ENCODE data around the gene UNC79.

Gene UNC79

DNA sequence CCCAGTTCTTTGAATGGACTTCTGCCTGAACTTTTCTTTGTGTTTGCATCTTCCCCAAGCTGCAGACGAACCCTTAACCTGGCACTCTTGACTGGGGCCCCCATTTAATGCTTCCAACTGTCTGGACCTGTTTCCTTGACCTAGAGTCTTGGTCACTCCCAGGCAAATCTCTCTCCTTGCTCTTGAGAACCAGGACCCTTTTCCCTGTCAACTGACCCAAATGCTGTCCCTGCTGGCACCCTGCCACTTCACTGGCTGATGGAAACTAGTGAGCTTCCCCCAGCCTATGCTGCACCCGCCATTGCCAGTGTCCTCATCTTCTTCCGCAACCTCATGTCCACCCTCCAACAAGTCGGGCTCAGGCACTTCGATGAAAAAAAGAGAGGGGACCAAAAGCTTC lies 278.1 kb downstream of the UNC79 start:
- no peak overlapping the region for H3K27ac Mint-ChIP-seq (ENCODE audit: low read depth)
- no peak overlapping the region for H3K4me3 Mint-ChIP-seq
- no peaks in the 10 kb centered on the region for H3K9me3 Mint-ChIP-seq
- no peaks in the 10 kb centered on the region for H3K36me3 Mint-ChIP-seq (ENCODE audit: insufficient read depth)
- peaks cover 28% of the 10 kb centered on the region for H3K27me3 Mint-ChIP-seq
- ATAC-seq (replicated peaks; ENCODE audit: extremely low read depth, poor library complexity, severe bottlenecking), result no peak
- DNase-seq (ENCODE audit: low spot score in 2 of 2), result no peak
- no peaks in the 10 kb centered on the region for H3K4me1 Mint-ChIP-seq

DNA sequence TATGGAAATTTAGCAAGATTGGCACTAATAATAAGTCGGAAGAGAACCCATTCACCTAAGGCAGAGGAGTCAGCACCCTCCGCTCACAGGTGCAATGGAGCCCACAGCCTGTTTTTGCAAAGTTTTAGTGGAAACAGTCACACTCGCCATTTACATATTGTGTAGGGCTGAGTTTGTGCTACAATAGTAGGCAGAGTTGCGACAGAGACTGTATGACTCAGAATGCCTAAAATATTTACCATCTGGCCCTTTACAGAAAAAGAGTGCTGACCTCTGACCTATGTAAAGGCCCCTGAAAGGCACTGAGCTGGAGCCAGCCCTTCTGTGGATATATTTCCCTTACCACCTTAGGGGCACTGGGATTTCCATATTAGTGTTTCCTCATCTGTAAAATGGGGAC lies 278.5 kb downstream of the UNC79 start:
- Mint-ChIP-seq H3K27ac (ENCODE audit: low read depth) (no peak overlapping the region), H3K4me1 (no peaks in the 10 kb centered on the region), H3K4me3 (no peak overlapping the region), H3K9me3 (no peaks in the 10 kb centered on the region), H3K36me3 (ENCODE audit: insufficient read depth) (no peaks in the 10 kb centered on the region), H3K27me3 (peaks cover 25% of the 10 kb centered on the region)
- no peak for DNase-seq (ENCODE audit: low spot score in 2 of 2)
- no peak for ATAC-seq (replicated peaks; ENCODE audit: extremely low read depth, poor library complexity, severe bottlenecking)

DNA sequence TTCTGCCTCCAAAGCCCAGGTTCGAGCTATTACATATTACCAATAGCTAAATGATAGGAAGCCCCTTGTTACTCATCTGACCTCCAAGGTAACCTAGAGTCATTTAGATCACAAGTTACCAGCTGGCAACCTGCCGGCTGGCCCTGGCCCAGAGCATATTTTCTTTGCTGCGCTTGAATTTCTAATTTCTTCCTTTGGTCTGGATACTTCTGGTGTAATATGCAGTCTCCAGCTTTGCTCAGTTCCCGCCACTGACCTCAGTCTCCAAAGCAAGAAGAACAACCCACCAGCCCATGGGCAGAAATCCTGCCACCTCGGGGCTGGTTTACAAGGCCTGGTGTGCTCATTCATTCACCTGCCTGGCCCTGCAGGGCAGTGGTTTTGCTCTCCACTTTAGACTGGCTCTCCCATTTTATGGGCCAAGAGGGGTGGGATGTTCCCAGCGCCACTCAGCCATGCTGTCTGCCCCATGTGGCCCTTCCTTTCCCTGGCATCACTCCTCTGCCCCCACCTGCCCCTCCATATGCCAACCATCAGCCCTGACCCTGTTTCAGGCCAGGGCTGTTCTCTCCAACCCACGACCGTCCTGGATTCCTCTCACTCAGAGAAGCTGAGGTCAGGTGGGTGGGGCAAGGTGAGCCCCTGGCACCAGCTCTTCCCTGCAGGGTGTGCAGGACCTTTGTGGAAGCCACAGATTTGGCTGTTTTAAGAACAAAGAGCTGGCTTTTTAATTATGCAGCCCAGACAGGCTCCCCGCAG lies 281.5 kb downstream of the UNC79 start:
- no peak for ATAC-seq (replicated peaks; ENCODE audit: extremely low read depth, poor library complexity, severe bottlenecking)
- Mint-ChIP-seq H3K4me1 (no peaks in the 10 kb centered on the region), H3K36me3 (ENCODE audit: insufficient read depth) (no peaks in the 10 kb centered on the region), H3K9me3 (no peaks in the 10 kb centered on the region), H3K27me3 (peaks cover 22% of the 10 kb centered on the region), H3K27ac (ENCODE audit: low read depth) (no peak overlapping the region), H3K4me3 (no peak overlapping the region)
- no peak for DNase-seq (ENCODE audit: low spot score in 2 of 2)

DNA sequence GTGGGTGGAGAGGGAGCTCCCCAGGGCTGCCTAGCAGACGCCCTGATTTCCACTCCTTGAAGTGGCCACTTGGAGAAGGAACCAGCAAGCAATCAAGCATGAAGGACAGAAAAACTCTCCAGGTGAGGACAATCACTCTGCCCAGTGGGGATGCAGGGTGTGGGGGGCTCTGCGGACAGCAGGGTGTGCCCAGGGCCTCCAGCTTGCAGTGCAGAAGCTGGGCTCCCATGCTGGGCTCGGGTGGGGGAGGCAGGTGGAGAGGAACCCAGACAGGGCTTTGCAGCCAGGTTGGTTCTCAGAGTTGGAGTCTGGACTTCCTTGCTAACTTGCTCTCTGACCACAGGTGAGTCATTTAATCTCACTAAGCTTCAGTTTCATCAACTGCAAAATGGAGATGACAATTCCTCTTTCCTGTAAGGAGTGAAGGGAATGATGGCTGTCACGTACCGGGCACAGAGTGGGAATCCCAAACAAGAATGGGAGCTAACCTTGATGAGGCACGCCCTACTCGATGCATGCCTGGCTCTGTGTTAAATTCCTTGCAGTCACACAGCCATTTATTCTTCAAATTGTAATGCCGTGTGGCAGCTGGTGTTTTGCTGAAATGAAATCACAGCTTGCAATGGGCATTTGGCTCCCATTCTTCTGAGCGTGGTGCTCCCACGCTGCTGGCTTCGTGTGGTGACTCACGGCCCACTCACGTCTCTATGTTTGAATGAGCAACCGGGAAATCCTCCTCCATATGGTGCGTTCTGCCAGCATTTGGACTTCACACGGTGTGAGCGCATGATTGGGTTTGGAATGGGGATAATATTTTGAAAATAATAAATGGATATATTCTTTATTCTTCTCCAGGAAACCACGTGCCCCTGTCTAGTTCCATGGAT lies 282.3 kb downstream of the UNC79 start:
- H3K9me3 Mint-ChIP-seq, result no peaks in the 10 kb centered on the region
- no peak overlapping the region for H3K4me3 Mint-ChIP-seq
- DNase-seq (ENCODE audit: low spot score in 2 of 2), result no peak
- no peaks in the 10 kb centered on the region for H3K36me3 Mint-ChIP-seq (ENCODE audit: insufficient read depth)
- no peaks in the 10 kb centered on the region for H3K4me1 Mint-ChIP-seq
- ATAC-seq (replicated peaks; ENCODE audit: extremely low read depth, poor library complexity, severe bottlenecking), result no peak
- no peak overlapping the region for H3K27ac Mint-ChIP-seq (ENCODE audit: low read depth)
- H3K27me3 Mint-ChIP-seq, result peaks cover 22% of the 10 kb centered on the region

DNA sequence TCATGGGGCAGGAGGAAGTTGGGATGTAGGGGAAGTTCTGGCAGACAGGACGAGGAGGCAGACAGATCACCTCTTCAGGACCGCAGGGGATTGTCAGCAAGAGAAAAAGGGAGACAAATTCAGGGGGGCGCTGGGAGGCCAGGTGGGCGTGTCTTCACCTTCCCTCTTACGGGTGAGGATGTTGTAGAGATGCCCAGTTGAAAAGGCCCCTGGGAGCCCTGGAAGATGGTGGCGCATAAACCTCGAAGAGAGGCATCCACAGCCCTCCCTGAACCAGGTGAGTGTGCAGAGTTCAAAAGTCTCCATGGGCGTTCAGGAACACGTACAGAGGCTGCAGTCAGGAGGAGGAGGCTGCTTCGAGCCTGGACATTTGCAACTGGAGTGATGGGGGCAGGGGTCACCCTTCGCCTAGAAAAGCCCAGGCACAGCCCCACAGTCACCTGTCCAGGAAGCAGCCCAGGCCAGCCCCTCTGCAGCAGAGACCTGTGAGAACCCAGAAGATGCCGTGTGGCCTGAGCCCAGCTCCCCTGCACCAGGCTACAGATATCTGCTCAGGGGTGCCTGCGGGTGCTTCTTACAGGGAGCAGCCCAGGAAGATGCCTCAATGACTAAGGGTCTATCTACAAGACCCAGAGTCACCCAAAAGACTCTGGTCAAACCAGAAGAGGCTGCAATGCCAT lies 283.1 kb downstream of the UNC79 start:
- Mint-ChIP-seq H3K4me3 (no peak overlapping the region), H3K4me1 (no peaks in the 10 kb centered on the region), H3K9me3 (no peaks in the 10 kb centered on the region), H3K27ac (ENCODE audit: low read depth) (no peak overlapping the region), H3K27me3 (peaks cover 26% of the 10 kb centered on the region), H3K36me3 (ENCODE audit: insufficient read depth) (no peaks in the 10 kb centered on the region)
- no peak for ATAC-seq (replicated peaks; ENCODE audit: extremely low read depth, poor library complexity, severe bottlenecking)
- DNase-seq (ENCODE audit: low spot score in 2 of 2), result no peak

DNA sequence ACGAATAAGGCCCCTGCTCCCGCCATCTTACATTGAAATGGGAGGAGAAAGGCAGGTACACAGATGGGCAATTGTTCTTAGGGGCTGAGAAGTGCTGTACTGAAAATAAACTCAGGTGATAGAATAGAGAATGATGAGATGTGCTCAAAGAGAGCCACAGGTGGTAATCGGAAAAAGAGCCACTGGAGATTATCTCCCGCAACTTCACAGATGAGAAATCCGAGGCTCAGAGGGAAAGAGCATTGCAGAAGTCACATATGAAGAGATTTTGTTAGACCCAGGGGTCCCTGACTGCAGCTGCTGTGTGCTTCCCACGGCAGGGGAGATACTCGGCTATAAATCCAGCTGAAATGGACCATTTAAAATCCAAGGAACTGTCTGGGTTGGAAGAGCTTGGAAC lies 283.9 kb downstream of the UNC79 start:
- Mint-ChIP-seq H3K4me3 (no peak overlapping the region), H3K9me3 (no peaks in the 10 kb centered on the region), H3K4me1 (no peaks in the 10 kb centered on the region), H3K27ac (ENCODE audit: low read depth) (no peak overlapping the region), H3K27me3 (peaks cover 28% of the 10 kb centered on the region), H3K36me3 (ENCODE audit: insufficient read depth) (no peaks in the 10 kb centered on the region)
- no peak for DNase-seq (ENCODE audit: low spot score in 2 of 2)
- no peak for ATAC-seq (replicated peaks; ENCODE audit: extremely low read depth, poor library complexity, severe bottlenecking)

DNA sequence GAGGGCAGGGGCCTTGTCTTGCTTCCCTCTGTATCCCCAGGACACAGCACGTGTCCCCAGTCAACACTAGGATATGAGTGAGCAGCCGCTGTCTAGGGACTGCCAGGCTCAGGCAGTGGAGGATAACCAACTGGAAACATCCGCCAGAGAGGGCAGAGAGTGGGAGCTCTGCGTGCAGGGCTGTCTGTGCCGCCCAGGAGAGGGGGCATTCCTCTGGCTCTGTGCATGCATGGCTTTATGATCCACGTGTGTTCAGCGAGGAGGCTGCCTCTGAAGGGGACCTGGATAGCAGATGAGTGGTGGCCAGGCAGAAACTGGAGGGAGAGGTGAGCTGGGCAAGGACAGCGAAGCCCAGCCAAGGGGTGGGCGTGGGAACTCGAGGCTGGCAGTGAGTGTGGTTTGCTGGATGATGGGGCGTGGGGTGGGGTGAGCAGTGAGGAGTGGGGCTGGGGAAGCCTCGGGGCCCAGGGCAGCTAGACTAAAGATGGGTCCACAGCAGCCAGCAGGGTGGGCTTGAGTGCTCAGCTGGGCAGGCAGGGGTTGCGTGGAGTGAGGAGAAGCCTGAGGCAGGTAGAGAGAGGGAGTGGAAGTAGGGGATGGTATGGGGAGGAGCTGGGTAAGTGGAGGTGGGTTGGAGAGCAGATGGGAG lies 284.7 kb downstream of the UNC79 start:
- no peak overlapping the region for H3K27ac Mint-ChIP-seq (ENCODE audit: low read depth)
- H3K36me3 Mint-ChIP-seq (ENCODE audit: insufficient read depth), result no peaks in the 10 kb centered on the region
- no peak for DNase-seq (ENCODE audit: low spot score in 2 of 2)
- no peak for ATAC-seq (replicated peaks; ENCODE audit: extremely low read depth, poor library complexity, severe bottlenecking)
- H3K9me3 Mint-ChIP-seq, result no peaks in the 10 kb centered on the region
- H3K4me1 Mint-ChIP-seq, result no peaks in the 10 kb centered on the region
- no peak overlapping the region for H3K4me3 Mint-ChIP-seq
- H3K27me3 Mint-ChIP-seq, result peaks cover 28% of the 10 kb centered on the region

DNA sequence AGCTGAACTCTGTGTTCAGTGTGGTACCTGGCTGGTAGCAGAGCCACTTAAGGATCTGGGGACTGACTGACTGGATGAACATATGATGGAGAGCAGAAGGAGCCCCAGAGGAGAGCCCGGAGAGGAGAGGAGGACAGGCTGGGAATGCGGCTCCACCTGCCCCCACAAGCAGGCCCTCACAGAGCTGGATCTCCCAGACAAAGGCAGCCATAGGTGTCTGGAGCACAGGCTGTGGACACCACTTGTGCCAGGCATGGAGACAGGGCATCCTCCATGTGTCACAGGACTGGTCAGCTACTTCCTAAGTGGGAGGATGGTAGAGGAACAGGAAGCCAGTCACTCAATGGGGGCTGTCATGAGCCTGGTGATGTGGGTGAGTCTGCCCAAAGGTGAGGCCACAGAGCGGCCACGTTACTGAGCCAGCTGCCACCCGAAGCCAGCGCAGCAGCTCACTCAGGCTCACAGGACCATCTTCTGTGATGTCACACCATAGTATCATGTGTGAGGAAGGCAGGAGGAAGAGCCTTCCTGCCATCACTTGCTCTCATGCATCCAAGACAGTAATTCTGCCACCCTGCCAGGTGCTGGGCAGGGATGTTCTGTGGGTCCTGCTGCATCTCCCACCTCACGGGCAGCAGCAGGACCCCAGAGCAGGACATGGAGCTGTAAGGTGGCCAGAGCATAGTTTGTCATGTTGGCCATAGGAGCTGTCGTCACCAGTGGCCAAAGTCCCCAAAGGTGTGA lies 285.4 kb downstream of the UNC79 start:
- H3K27me3 Mint-ChIP-seq, result peaks cover 28% of the 10 kb centered on the region
- H3K9me3 Mint-ChIP-seq, result no peaks in the 10 kb centered on the region
- no peak overlapping the region for H3K4me3 Mint-ChIP-seq
- ATAC-seq (replicated peaks; ENCODE audit: extremely low read depth, poor library complexity, severe bottlenecking), result no peak
- H3K27ac Mint-ChIP-seq (ENCODE audit: low read depth), result no peak overlapping the region
- H3K4me1 Mint-ChIP-seq, result no peaks in the 10 kb centered on the region
- no peak for DNase-seq (ENCODE audit: low spot score in 2 of 2)
- no peaks in the 10 kb centered on the region for H3K36me3 Mint-ChIP-seq (ENCODE audit: insufficient read depth)

DNA sequence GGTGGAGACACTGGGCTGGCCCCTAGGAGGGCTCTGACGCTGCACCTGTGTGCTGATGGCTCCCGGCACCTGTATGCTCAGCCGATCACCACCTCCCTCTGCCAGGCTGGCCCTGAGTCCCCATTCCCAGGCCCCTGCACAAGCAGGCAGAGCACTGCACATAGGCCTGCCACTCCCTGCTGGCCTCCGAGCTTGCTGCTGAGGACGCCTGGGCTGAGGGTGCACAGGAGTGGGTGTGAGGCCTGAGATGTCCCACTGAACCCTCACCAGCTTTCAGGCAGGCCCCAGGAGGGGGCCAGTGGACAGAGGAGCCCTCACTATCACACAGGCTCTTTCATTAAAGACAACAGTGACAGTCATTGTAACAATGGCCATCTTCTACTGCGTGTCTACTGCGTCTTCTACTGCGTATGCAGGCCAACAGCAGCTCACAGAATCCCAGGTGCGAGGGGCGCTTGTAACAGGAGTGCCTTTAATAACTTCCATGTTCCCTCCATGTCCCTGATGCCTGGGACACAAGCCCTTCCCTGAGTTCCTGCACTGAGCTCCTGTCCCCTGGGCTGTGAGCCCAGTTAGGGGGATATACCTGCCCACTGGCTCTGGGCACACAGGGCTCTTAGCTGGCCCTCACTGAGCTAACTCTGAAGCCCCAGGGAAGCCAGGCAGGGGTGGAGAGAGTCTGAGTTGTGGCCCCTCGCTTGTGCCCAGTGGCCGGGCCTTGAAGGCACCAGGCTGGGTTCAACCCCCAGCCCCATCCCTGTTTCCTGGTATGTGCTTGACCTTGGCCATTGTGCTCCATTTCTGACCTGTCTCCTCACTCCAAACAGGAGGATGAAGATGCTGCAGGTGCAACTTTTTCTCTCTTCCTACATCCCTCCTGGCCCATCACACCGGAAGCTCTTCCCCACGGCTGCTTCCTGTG lies 286.3 kb downstream of the UNC79 start:
- Mint-ChIP-seq H3K9me3 (peaks cover 6% of the 10 kb centered on the region), H3K36me3 (ENCODE audit: insufficient read depth) (no peaks in the 10 kb centered on the region), H3K27me3 (peaks cover 28% of the 10 kb centered on the region), H3K27ac (ENCODE audit: low read depth) (no peak overlapping the region), H3K4me1 (no peaks in the 10 kb centered on the region), H3K4me3 (no peak overlapping the region)
- no peak for DNase-seq (ENCODE audit: low spot score in 2 of 2)
- no peak for ATAC-seq (replicated peaks; ENCODE audit: extremely low read depth, poor library complexity, severe bottlenecking)

DNA sequence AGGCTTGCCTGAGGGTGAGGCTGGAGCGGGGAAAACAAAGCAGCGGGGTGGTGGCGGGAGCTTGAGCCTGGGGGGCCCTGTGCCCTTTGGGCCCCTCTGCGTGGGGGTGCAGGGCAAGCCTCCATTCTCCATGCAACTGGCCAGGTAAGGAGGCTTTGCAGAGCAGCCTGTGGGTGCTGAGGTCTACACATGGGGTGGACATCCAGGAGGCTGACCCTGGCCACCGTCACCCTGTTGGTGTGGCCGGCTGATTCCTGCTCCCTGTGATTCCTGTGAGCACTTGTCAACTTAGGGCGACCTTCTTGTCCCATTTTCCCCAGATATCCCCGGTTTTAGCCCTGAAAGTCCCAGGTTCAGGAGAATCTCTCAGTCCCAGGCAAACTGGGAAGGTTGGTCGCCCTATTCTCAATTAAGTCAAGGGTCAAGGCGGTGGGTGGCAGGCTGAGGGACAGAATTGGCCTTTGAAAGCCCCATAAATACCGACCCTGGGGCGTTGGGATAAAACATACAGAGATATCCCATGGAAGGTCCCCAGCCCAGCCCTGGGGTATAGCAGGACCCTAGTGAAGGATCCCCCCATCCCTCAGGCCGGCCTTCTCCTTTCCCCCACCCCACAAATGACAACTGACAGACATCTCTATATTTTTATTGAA lies 287.1 kb downstream of the UNC79 start:
- Mint-ChIP-seq H3K4me3 (no peak overlapping the region), H3K27ac (ENCODE audit: low read depth) (no peak overlapping the region), H3K4me1 (no peaks in the 10 kb centered on the region), H3K36me3 (ENCODE audit: insufficient read depth) (no peaks in the 10 kb centered on the region), H3K27me3 (peaks cover 28% of the 10 kb centered on the region), H3K9me3 (peaks cover 10% of the 10 kb centered on the region)
- ATAC-seq (replicated peaks; ENCODE audit: extremely low read depth, poor library complexity, severe bottlenecking) (no peak), DNase-seq (ENCODE audit: low spot score in 2 of 2) (no peak)

DNA sequence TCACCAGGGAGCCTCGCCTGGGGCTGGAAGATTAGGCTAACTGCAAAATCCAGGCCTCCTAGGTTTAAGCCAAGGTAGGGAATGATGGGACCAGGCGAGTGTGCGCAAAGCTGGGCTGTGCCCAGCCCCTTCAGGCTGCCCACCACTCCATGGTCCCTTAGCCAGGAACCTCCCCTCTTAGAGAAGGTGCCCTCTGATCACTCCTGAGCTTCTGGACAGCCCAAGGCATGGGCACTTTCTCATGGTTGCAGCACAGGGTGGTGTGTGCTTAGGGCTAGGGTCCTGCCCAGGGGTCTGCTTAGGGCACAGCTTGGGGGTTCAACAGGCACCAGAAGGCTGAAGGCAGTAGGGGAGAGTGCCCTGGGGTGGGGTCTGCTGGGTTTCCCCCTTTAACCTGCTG lies 288.5 kb downstream of the UNC79 start:
- peaks cover 10% of the 10 kb centered on the region for H3K9me3 Mint-ChIP-seq
- peaks cover under 1% of the 10 kb centered on the region for H3K36me3 Mint-ChIP-seq (ENCODE audit: insufficient read depth)
- no peak overlapping the region for H3K4me3 Mint-ChIP-seq
- DNase-seq (ENCODE audit: low spot score in 2 of 2) (no peak), ATAC-seq (replicated peaks; ENCODE audit: extremely low read depth, poor library complexity, severe bottlenecking) (no peak)
- H3K27me3 Mint-ChIP-seq, result peaks cover 29% of the 10 kb centered on the region
- no peak overlapping the region for H3K27ac Mint-ChIP-seq (ENCODE audit: low read depth)
- H3K4me1 Mint-ChIP-seq, result no peaks in the 10 kb centered on the region
